ENCODE data around the gene FAM187B. TPM values are rescaled to one million over a fixed set of nuclear protein-coding genes. Genes with fewer than 3 reads are reported as not detected.

The FAM187B gene
- total RNA-seq, 1 donor from 2014 or later, result not detected

DNA sequence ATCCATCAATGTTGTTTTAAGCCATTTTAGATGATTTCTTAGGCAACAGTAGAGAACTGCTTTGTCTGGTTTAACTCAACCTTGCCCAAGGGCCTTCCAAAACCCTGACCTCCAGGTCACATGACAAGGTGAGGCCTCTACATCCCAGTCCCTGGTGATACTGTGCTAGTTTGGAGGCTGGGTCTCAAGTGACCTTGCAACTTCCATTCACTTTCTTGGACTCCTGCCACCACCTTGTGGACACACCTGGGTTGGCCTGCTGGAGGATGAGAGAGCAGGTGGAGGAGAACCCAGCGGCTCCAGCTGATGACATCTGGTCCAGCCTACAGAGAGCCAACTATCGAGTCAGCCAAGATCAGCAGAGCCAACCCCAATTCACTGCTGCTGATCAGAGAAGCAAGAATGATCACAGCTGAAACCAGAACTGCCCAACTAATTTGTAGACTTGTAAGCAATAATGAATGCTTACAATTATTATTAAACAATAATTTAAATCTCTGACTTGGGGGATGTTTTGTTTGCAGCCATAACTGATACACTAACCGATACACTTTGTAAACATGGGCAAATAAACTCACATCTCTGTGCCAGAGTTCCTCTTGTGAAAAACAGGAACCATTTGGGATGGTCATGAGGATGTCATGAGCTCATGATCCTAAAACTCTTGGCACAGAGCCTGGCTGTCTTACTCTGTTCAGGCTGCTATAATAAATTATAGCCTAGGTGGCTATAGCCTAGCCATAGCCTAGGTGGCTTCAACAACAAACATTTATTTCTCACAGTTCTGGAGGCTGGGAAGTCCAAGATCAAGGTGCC is 11.5 kb downstream of the FAM187B start:
- H3K27me3 ChIP-seq, result no peaks in the 10 kb centered on the region
- H3F3A ChIP-seq (ENCODE audit: low read depth), result no peaks in the 10 kb centered on the region
- Mint-ChIP-seq H3K4me1 (no peaks in the 10 kb centered on the region), H3K27me3 (ENCODE audit: insufficient read depth, low read depth) (no peaks in the 10 kb centered on the region), H3K9me3 (peaks cover 7% of the 10 kb centered on the region), H3K4me3 (no peak overlapping the region), H3K27ac (no peak overlapping the region), H3K36me3 (no peaks in the 10 kb centered on the region)
- no peak overlapping the region for H2AFZ ChIP-seq (replicated peaks)
- H3K9me3 ChIP-seq (ENCODE audit: low read depth), result no peaks in the 10 kb centered on the region
- TF ChIP-seq EZH2 (IDR thresholded peaks at IDR 0.05), result no peak
- TF ChIP-seq EZH2phosphoT487 (IDR thresholded peaks at IDR 0.05), result no peak
- TF ChIP-seq, protein P1, sequence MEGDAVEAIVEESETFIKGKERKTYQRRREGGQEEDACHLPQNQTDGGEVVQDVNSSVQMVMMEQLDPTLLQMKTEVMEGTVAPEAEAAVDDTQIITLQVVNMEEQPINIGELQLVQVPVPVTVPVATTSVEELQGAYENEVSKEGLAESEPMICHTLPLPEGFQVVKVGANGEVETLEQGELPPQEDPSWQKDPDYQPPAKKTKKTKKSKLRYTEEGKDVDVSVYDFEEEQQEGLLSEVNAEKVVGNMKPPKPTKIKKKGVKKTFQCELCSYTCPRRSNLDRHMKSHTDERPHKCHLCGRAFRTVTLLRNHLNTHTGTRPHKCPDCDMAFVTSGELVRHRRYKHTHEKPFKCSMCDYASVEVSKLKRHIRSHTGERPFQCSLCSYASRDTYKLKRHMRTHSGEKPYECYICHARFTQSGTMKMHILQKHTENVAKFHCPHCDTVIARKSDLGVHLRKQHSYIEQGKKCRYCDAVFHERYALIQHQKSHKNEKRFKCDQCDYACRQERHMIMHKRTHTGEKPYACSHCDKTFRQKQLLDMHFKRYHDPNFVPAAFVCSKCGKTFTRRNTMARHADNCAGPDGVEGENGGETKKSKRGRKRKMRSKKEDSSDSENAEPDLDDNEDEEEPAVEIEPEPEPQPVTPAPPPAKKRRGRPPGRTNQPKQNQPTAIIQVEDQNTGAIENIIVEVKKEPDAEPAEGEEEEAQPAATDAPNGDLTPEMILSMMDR (IDR thresholded peaks at IDR 0.05), result no peak
- H3K4me3 ChIP-seq, result no peak overlapping the region
- H3K79me2 ChIP-seq (ENCODE audit: low read depth), result no peaks in the 10 kb centered on the region
- no peaks in the 10 kb centered on the region for H3K4me1 ChIP-seq
- H3K36me3 ChIP-seq, result no peaks in the 10 kb centered on the region
- H3K27ac ChIP-seq, result no peak overlapping the region
- H3K9ac ChIP-seq, result no peak overlapping the region
- DNase-seq (ENCODE audit: low spot score), result no peak
- H3K4me2 ChIP-seq, result no peak overlapping the region
- H4K20me1 ChIP-seq (ENCODE audit: low read depth), result no peaks in the 10 kb centered on the region

DNA sequence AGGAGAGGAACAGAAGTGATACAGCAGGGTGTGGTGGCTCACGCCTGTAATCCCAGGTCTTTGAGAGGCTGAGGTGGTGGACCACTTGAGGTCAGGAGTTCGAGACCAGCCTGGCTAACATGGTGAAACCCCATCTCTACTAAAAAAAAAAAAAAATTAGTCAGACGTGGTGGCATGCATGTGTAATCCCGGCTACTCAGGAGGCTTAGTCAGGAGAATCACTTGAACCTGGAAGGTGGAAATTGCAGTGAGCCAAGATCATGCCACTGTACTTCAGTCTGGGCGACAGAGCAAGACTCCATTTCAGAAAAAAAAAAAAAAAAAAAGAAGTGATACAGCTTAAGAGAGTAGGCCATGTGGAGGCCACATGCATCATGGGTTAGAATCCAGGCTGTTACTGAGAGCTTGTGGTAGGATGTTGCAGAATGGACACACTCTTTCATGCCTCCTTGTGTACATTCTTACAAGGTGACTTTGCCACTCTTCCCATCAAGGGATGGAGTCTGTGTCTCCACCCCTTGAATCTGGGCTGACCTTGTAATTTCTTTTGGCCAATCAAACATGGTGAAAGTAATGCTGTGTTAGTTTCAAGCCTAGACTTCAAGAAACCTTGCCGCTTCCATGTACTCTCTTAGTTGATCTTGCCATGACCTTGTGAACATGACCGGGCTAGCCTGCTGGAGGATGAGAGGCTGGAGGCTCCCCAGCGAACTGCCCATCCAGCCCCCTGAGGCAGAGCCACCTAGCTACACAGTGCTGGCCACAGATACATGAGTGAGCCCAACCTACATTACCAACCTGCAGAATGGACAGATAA is 12.3 kb downstream of the FAM187B start:
- Mint-ChIP-seq H3K4me3 (no peak overlapping the region), H3K4me1 (no peaks in the 10 kb centered on the region), H3K27me3 (ENCODE audit: insufficient read depth, low read depth) (no peaks in the 10 kb centered on the region), H3K9me3 (peaks cover 7% of the 10 kb centered on the region), H3K27ac (no peak overlapping the region), H3K36me3 (no peaks in the 10 kb centered on the region)
- Histone ChIP-seq H3K4me3 (no peak overlapping the region), H3K27me3 (no peaks in the 10 kb centered on the region), H3K27ac (no peak overlapping the region), H4K20me1 (ENCODE audit: low read depth) (no peaks in the 10 kb centered on the region), H3K79me2 (ENCODE audit: low read depth) (no peaks in the 10 kb centered on the region), H2AFZ (replicated peaks) (no peak overlapping the region), H3K4me2 (no peak overlapping the region), H3K9me3 (ENCODE audit: low read depth) (no peaks in the 10 kb centered on the region), H3K36me3 (no peaks in the 10 kb centered on the region), H3F3A (ENCODE audit: low read depth) (no peaks in the 10 kb centered on the region), H3K4me1 (no peaks in the 10 kb centered on the region), H3K9ac (no peak overlapping the region)
- DNase-seq (ENCODE audit: low spot score), result no peak
- TF ChIP-seq, protein P1 (IDR thresholded peaks at IDR 0.05), result no peak
- TF ChIP-seq EZH2 (IDR thresholded peaks at IDR 0.05) (no peak), EZH2phosphoT487 (IDR thresholded peaks at IDR 0.05) (no peak)

DNA sequence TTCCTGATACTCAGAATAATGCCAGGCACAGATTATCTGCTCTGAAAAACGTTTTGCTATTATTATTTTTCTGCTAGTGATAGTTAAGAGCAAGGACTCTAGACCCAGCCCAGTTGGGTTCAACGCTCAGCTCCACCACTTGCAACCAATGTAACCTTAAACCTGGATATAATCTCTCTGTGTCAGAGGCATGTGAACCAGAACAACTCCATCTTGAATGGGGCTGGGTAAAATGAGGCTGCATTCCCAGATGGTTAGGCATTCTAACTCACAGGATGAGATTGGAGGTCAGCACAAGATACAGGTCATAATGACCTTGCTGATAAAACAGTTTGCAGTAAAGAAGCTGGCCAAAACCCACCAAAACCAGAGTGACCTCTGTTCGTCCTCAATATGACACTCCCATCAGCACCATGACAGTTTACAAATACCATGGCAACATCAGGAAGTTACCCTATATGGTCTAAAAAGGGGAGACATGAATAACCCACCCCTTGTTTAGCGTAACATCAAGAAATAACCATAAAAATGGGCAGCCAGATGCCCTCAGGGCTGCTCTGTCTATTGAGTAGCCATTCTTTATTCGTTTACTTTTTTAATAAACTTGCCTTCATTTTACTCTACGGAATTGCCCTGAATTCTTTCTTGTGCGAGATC is 13.6 kb downstream of the FAM187B start:
- Histone ChIP-seq H4K20me1 (ENCODE audit: low read depth) (no peaks in the 10 kb centered on the region), H3K4me3 (no peak overlapping the region), H3F3A (ENCODE audit: low read depth) (no peaks in the 10 kb centered on the region), H3K9ac (no peak overlapping the region), H3K27me3 (no peaks in the 10 kb centered on the region), H3K4me1 (no peaks in the 10 kb centered on the region), H3K79me2 (ENCODE audit: low read depth) (no peaks in the 10 kb centered on the region), H2AFZ (replicated peaks) (no peak overlapping the region), H3K27ac (no peak overlapping the region), H3K36me3 (no peaks in the 10 kb centered on the region), H3K4me2 (no peak overlapping the region), H3K9me3 (ENCODE audit: low read depth) (no peaks in the 10 kb centered on the region)
- H3K36me3 Mint-ChIP-seq, result no peaks in the 10 kb centered on the region
- H3K27ac Mint-ChIP-seq, result no peak overlapping the region
- H3K9me3 Mint-ChIP-seq, result peaks cover 7% of the 10 kb centered on the region
- H3K4me3 Mint-ChIP-seq, result no peak overlapping the region
- no peak for TF ChIP-seq EZH2 (IDR thresholded peaks at IDR 0.05)
- TF ChIP-seq, protein P1 (IDR thresholded peaks at IDR 0.05), result no peak
- H3K4me1 Mint-ChIP-seq, result no peaks in the 10 kb centered on the region
- H3K27me3 Mint-ChIP-seq (ENCODE audit: insufficient read depth, low read depth), result peaks cover 3% of the 10 kb centered on the region
- DNase-seq (ENCODE audit: low spot score), result no peak

Measured in neural progenitor cell (in vitro differentiated cells).